Measurements from ENCODE around the gene TOP3A. TPM values are rescaled to one million over a fixed set of nuclear protein-coding genes. Genes with fewer than 3 reads are reported as not detected.

TOP3A gene
- total RNA-seq, 1 donor from 2014 or later: 42.7 TPM

GRCh38 chr17:18254888-18255649, 59.7 kb downstream of the TOP3A start:
- DNase-seq (ENCODE audit: low spot score): no peak

GRCh38 chr17:18253947-18254821, 60.6 kb downstream of the TOP3A start:
- DNase-seq (ENCODE audit: low spot score): no peak

GRCh38 chr17:18253187-18253884, 61.5 kb downstream of the TOP3A start:
- no peak for DNase-seq (ENCODE audit: low spot score)

- no peak for DNase-seq (ENCODE audit: low spot score)
Observed at GRCh38 chr17:18252160-18252559, 62.6 kb downstream of the TOP3A start.

GRCh38 chr17:18251204-18251603, 63.6 kb downstream of the TOP3A start:
- no peak for DNase-seq (ENCODE audit: low spot score)

GRCh38 chr17:18250708-18251107, 64.1 kb downstream of the TOP3A start:
- DNase-seq (ENCODE audit: low spot score): no peak

GRCh38 chr17:18250259-18250658, 64.5 kb downstream of the TOP3A start:
- DNase-seq (ENCODE audit: low spot score): no peak

- DNase-seq (ENCODE audit: low spot score): no peak
Observed at GRCh38 chr17:18248811-18249210, 66.0 kb downstream of the TOP3A start.

- peak; percentile 76 for DNase-seq (ENCODE audit: low spot score)
Observed at GRCh38 chr17:18248300-18248731, 66.5 kb downstream of the TOP3A start.

- no peak for DNase-seq (ENCODE audit: low spot score)
Observed at GRCh38 chr17:18247613-18248001, 67.2 kb downstream of the TOP3A start.

- DNase-seq (ENCODE audit: low spot score): peak; percentile 83
Observed at GRCh38 chr17:18246880-18247612, 67.7 kb downstream of the TOP3A start.

GRCh38 chr17:18246109-18246725, 68.6 kb downstream of the TOP3A start:
- no peak for DNase-seq (ENCODE audit: low spot score)

- no peak for DNase-seq (ENCODE audit: low spot score)
Observed at GRCh38 chr17:18245038-18245776, 69.6 kb downstream of the TOP3A start.

GRCh38 chr17:18241229-18241871, 73.4 kb downstream of the TOP3A start:
- no peak for DNase-seq (ENCODE audit: low spot score)

- no peak for DNase-seq (ENCODE audit: low spot score)
Observed at GRCh38 chr17:18240449-18240848, 74.3 kb downstream of the TOP3A start.

- no peak for DNase-seq (ENCODE audit: low spot score)
Observed at GRCh38 chr17:18238299-18238698, 76.5 kb downstream of the TOP3A start.

- no peak for DNase-seq (ENCODE audit: low spot score)
Observed at GRCh38 chr17:18237461-18237860, 77.3 kb downstream of the TOP3A start.

- no peak for DNase-seq (ENCODE audit: low spot score)
Observed at GRCh38 chr17:18236494-18236893, 78.3 kb downstream of the TOP3A start.

GRCh38 chr17:18235743-18236256, 79.0 kb downstream of the TOP3A start:
- DNase-seq (ENCODE audit: low spot score): peak; percentile 70
